ENCODE data around the gene ACSL3.
A peak's percentile ranks its signal among the peaks of the same experiment; 100 is the strongest.

The ACSL3 gene

GRCh38 chr2:222939208-222939856 lies 78.5 kb downstream of the ACSL3 start:
- DNase-seq (ENCODE audit: extremely low read depth in 1 of 2, low read depth in 1 of 2) = peak; percentile 5 to 31

- DNase-seq (ENCODE audit: extremely low read depth in 1 of 2, low read depth in 1 of 2) = no peak
Observed at GRCh38 chr2:222939979-222940378, 79.1 kb downstream of the ACSL3 start.

GRCh38 chr2:222941510-222942032 lies 80.7 kb downstream of the ACSL3 start:
- no peak for DNase-seq (ENCODE audit: extremely low read depth in 1 of 2, low read depth in 1 of 2)

GRCh38 chr2:222942561-222942960 lies 81.7 kb downstream of the ACSL3 start:
- DNase-seq (ENCODE audit: extremely low read depth in 1 of 2, low read depth in 1 of 2) = no peak

GRCh38 chr2:222942977-222943376 lies 82.1 kb downstream of the ACSL3 start:
- no peak for DNase-seq (ENCODE audit: extremely low read depth in 1 of 2, low read depth in 1 of 2)

- no peak for DNase-seq (ENCODE audit: extremely low read depth in 1 of 2, low read depth in 1 of 2)
Observed at GRCh38 chr2:222943820-222944219, 83.0 kb downstream of the ACSL3 start.

- DNase-seq (ENCODE audit: extremely low read depth in 1 of 2, low read depth in 1 of 2) = no peak
Observed at GRCh38 chr2:222944552-222944951, 83.7 kb downstream of the ACSL3 start.

- no peak for DNase-seq (ENCODE audit: extremely low read depth in 1 of 2, low read depth in 1 of 2)
Observed at GRCh38 chr2:222944971-222945740, 84.3 kb downstream of the ACSL3 start.

GRCh38 chr2:222945887-222946286 lies 85.1 kb downstream of the ACSL3 start:
- DNase-seq (ENCODE audit: extremely low read depth in 1 of 2, low read depth in 1 of 2) = no peak

GRCh38 chr2:222946700-222947287 lies 86.0 kb downstream of the ACSL3 start:
- no peak for DNase-seq (ENCODE audit: extremely low read depth in 1 of 2, low read depth in 1 of 2)

GRCh38 chr2:222949073-222949472 lies 88.2 kb downstream of the ACSL3 start:
- DNase-seq (ENCODE audit: extremely low read depth in 1 of 2, low read depth in 1 of 2) = no peak

- no peak for DNase-seq (ENCODE audit: extremely low read depth in 1 of 2, low read depth in 1 of 2)
Observed at GRCh38 chr2:222949690-222950323, 89.0 kb downstream of the ACSL3 start.

- DNase-seq (ENCODE audit: extremely low read depth in 1 of 2, low read depth in 1 of 2) = no peak
Observed at GRCh38 chr2:222950638-222951285, 89.9 kb downstream of the ACSL3 start.

- DNase-seq (ENCODE audit: extremely low read depth in 1 of 2, low read depth in 1 of 2) = no peak
Observed at GRCh38 chr2:222952204-222952603, 91.4 kb downstream of the ACSL3 start.

GRCh38 chr2:222955008-222955407 lies 94.2 kb downstream of the ACSL3 start:
- DNase-seq (ENCODE audit: extremely low read depth in 1 of 2, low read depth in 1 of 2) = no peak

GRCh38 chr2:222959358-222959757 lies 98.5 kb downstream of the ACSL3 start:
- DNase-seq (ENCODE audit: extremely low read depth in 1 of 2, low read depth in 1 of 2) = no peak

GRCh38 chr2:222960126-222960525 lies 99.3 kb downstream of the ACSL3 start:
- no peak for DNase-seq (ENCODE audit: extremely low read depth in 1 of 2, low read depth in 1 of 2)

- DNase-seq (ENCODE audit: extremely low read depth in 1 of 2, low read depth in 1 of 2) = no peak
Observed at GRCh38 chr2:222963641-222964040, 102.8 kb downstream of the ACSL3 start.

- DNase-seq (ENCODE audit: extremely low read depth in 1 of 2, low read depth in 1 of 2) = no peak
Observed at GRCh38 chr2:222964376-222965031, 103.7 kb downstream of the ACSL3 start.

- DNase-seq (ENCODE audit: extremely low read depth in 1 of 2, low read depth in 1 of 2) = no peak
Observed at GRCh38 chr2:222965555-222965954, 104.7 kb downstream of the ACSL3 start.

All from activated CD8-positive, alpha-beta memory T cell treated with anti-CD3 and anti-CD28 coated beads for 1 hour (primary cell).